Endothelial cell of umbilical vein (primary cell): ENCODE measurements around the gene ATP8A1. TPM values are rescaled to one million over a fixed set of nuclear protein-coding genes. Genes with fewer than 3 reads are reported as not detected.
"Not testable (repeated sequence)": the region's sequence is repeated elsewhere in the genome, so short reads cannot be mapped to it uniquely, and the experiment has no call there.

Experiments
- BruUV-seq: library from RNA; stranded (reverse); fragments of 400-500 nt; replicated peaks from 2 replicates; lab custom pipeline; 2021; lab: Mats Ljungman, UMichigan
- CTCF ChIA-PET: fragments of 300-600, 350-600 bp; sonication (Branson Sonifier 250); formaldehyde crosslinking; loops from one replicate; lab custom pipeline; 2021; ENCODE audit warnings: antibody characterized with exemption, inconsistent platforms; lab: Charles Lee
- POLR2A ChIA-PET: fragments of 300-600, 350-600 bp; sonication (Branson Sonifier 250); formaldehyde crosslinking; loops from one replicate; lab custom pipeline; 2021; ENCODE audit warnings: antibody characterized with exemption, inconsistent platforms; lab: Charles Lee
- DNase-seq: peaks from one replicate; pipeline ENCODE4 v3.0.0-alpha.2; 2011; ENCODE audit warnings: low read depth, low spot score
- FAIRE-seq: peaks from 2 replicates; lab custom pipeline; 2011; peaks lifted over from hg19 to GRCh38; lab: Jason Lieb, UNC
- H2AFZ ChIP-seq: 2 replicates; pipeline ENCODE4 v1.6.0; 2012; ENCODE audit warnings: low read depth, low read length, control low read depth, inconsistent platforms
- H3K27ac ChIP-seq: 2 replicates; pipeline ENCODE4 v1.5.1; 2011; ENCODE audit warnings: low read depth, mild to moderate bottlenecking, control low read depth, low read length, moderate library complexity; ENCODE audit not compliant: insufficient read depth
- H3K27me3 ChIP-seq, 2 experiments: 2 replicates each; pipeline versions ENCODE4 v1.6.0 to v1.6.1; 2011; ENCODE audit warnings: low read length in 2 of 2, mixed read lengths in 1 of 2; ENCODE audit not compliant: control insufficient read depth in 2 of 2, insufficient read depth in 2 of 2
- H3K36me3 ChIP-seq, 2 experiments: 2 replicates in 1 of 2; 3 replicates in 1 of 2; pipeline ENCODE4 v1.5.1; 2011; ENCODE audit warnings: low read length in 2 of 2, mild to moderate bottlenecking in 1 of 2, moderate library complexity in 1 of 2; ENCODE audit not compliant: control insufficient read depth in 2 of 2, insufficient read depth in 2 of 2; ENCODE audit errors: extremely low read depth in 1 of 2
- H3K4me1 ChIP-seq: 3 replicates; pipeline ENCODE4 v1.5.1; 2011; ENCODE audit warnings: mild to moderate bottlenecking, low read length; ENCODE audit not compliant: control insufficient read depth, insufficient read depth; ENCODE audit errors: extremely low read depth
- H3K4me2 ChIP-seq: 2 replicates; pipeline ENCODE4 v1.6.1; 2011; ENCODE audit warnings: low read length, control low read depth, mixed read lengths; ENCODE audit not compliant: insufficient read depth
- H3K4me3 ChIP-seq, 3 experiments: fragments of 200-600 bp in 1 of 3; sonication (generic), shearing (Covaris generic) in 1 of 3; replicated peaks in 1 of 3; 2 replicates each; pipeline ENCODE4 v1.5.1; 2011 to 2016; ENCODE audit warnings: control low read depth in 3 of 3, low read length in 3 of 3, mild to moderate bottlenecking in 2 of 3, inconsistent platforms in 1 of 3, low read depth in 1 of 3, moderate library complexity in 1 of 3; ENCODE audit not compliant: insufficient read depth in 1 of 3
- H3K79me2 ChIP-seq: 2 replicates; pipeline ENCODE4 v1.6.0; 2012; ENCODE audit warnings: low read length, inconsistent platforms; ENCODE audit not compliant: control insufficient read depth, insufficient read depth
- H3K9ac ChIP-seq: replicated peaks from 2 replicates; pipeline ENCODE3; 2011; ENCODE audit warnings: low read length, control low read depth; ENCODE audit not compliant: insufficient read depth; ENCODE audit errors: extremely low read depth
- H3K9me1 ChIP-seq: replicated peaks from 3 replicates; pipeline ENCODE4 v1.6.0; 2011; ENCODE audit warnings: mild to moderate bottlenecking, low read length; ENCODE audit not compliant: control insufficient read depth, insufficient read depth; ENCODE audit errors: extremely low read depth
- H3K9me3 ChIP-seq: replicated peaks from 2 replicates; pipeline ENCODE4 v1.5.1; 2012; ENCODE audit warnings: low read length, inconsistent platforms; ENCODE audit not compliant: control insufficient read depth, insufficient read depth
- H4K20me1 ChIP-seq: replicated peaks from 2 replicates; pipeline ENCODE3; 2011; ENCODE audit warnings: mild to moderate bottlenecking, low read length; ENCODE audit not compliant: control insufficient read depth, insufficient read depth; ENCODE audit errors: extremely low read depth
- EZH2 ChIP-seq: IDR thresholded peaks from 2 replicates; pipeline ENCODE4 v1.6.1; 2012; ENCODE audit warnings: borderline replicate concordance, low read depth, mild to moderate bottlenecking, moderate library complexity, low read length, inconsistent platforms; ENCODE audit not compliant: severe bottlenecking
- FOS ChIP-seq: IDR thresholded peaks from 2 replicates; pipeline ENCODE4 v1.6.1; 2011; ENCODE audit warnings: mild to moderate bottlenecking, low read length, moderate library complexity, borderline replicate concordance; ENCODE audit not compliant: insufficient read depth
- GATA2 ChIP-seq: IDR thresholded peaks from 2 replicates; pipeline ENCODE4 v1.7.0; 2011; ENCODE audit warnings: low read depth, mild to moderate bottlenecking, moderate library complexity, mixed read lengths, low read length; ENCODE audit not compliant: insufficient read length, insufficient read depth
- JUN ChIP-seq: IDR thresholded peaks from 2 replicates; pipeline ENCODE4 v1.6.1; 2011; ENCODE audit warnings: borderline replicate concordance, low read depth; ENCODE audit not compliant: insufficient read length, insufficient read depth
- MYC ChIP-seq: IDR thresholded peaks from one replicate; pipeline ENCODE4 v1.6.1; 2011; ENCODE audit warnings: mild to moderate bottlenecking, low read depth, low read length
- POLR2A ChIP-seq: IDR thresholded peaks from 2 replicates; pipeline ENCODE4 v1.6.1; 2012; ENCODE audit warnings: low read depth, mild to moderate bottlenecking, control low read depth, low read length
- POLR2AphosphoS5 ChIP-seq: IDR thresholded peaks from 2 replicates; pipeline ENCODE4 v1.6.1; 2012; ENCODE audit warnings: low read depth, mild to moderate bottlenecking, control low read depth, low read length, moderate library complexity; ENCODE audit not compliant: insufficient read depth
- dilution Hi-C: fragments of 300-500 bp; cut with MboI; formaldehyde crosslinking; loops from one replicate; pipeline ENCODE4 v1.15.0; 2019; ENCODE audit warnings: low sequenced_read_pairs; ENCODE audit not compliant: extremely low pct_ligation_motif_present
- intact Hi-C: fragments of 100-400 bp; cut with micrococcal nuclease; formaldehyde crosslinking; loops from one replicate; pipeline ENCODE4 v1.10.0; 2022
- polyA plus RNA-seq, 4 experiments: library from polyadenylated mRNA; depleted of rRNA in 3 of 4; stranded (reverse) in 3 of 4; unstranded in 1 of 4; fragments of >200 nt; gene quantifications; 2 replicates each; pipeline versions ENCODE4 v1.2.1 to v1.2.3, GENCODE V29; 2011 to 2012; ENCODE audit warnings: missing spikeins in 1 of 4
- total RNA-seq: library from RNA; stranded (reverse); gene quantifications from 2 replicates; pipeline ENCODE4 v1.2.3, GENCODE V29; 2021
- TF ChIP-seq, protein P1 (sequence below): IDR thresholded peaks from 2 replicates; pipeline ENCODE4 v1.6.1; 2011; ENCODE audit not compliant: insufficient read depth, insufficient read length
- TF ChIP-seq, protein P2 (sequence below), 2 donors: IDR thresholded peaks; 1 replicate in 1 of 2; 2 replicates in 1 of 2; pipeline ENCODE4 v1.5.1; 2011; ENCODE audit warnings: low read length in 2 of 2, mild to moderate bottlenecking in 2 of 2, moderate library complexity in 2 of 2, control low read depth in 1 of 2, inconsistent platforms in 1 of 2, low read depth in 1 of 2; ENCODE audit not compliant: insufficient read depth in 1 of 2; ENCODE audit errors: extremely low read depth in 1 of 2

ATP8A1 gene
- total and polyA plus RNA-seq, 2 donors (not counting 3 experiments of a cell fraction or from before 2014, with no cell fraction given): 0.97 to 11.5 TPM

DNA sequence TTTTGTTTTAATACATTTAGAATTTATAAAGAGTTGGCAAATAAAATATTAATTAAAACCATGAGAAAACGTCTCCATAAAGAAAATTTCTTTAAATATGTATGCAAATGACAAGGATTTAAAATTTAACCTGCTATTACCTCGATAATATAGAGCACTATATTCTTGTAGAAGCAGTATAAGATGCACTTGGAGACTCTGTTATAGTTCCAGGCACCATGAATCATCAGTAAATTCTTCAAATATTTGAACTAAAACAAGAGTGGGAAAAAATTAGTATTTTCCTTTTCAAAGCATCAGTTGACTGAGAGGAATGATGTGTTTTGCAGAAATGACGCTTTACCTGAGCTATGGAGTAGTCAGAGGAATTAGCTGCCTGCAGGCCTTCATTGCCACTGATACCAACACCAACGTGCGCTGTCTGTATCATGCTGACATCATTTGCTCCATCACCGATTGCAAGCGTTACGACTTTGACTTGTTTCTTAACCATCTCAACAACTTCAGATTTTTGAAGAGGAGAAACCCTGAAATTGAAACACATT, 192.3 kb downstream of the ATP8A1 start:
- BruUV-seq: no TSS peak
- FAIRE-seq: no peak
- H3K4me3 ChIP-seq: no peak overlapping the region
- H3K36me3 ChIP-seq: no peaks in the 10 kb centered on the region
- no peak for DNase-seq
- ChIA-PET CTCF (interaction anchor here (1.0 to 1.5 kb wide), 2 partner anchors 55 to 93 kb away, joined by 4 read pairs; no protein-coding TSS in a partner anchor), POLR2A (no interaction called here)
- H3K27me3 ChIP-seq: no peaks in the 10 kb centered on the region
- no peak overlapping the region for H2AFZ ChIP-seq
- dilution Hi-C loops (no loop called here), intact Hi-C loops (loop anchor here (5.0 kb wide), 1 partner anchor 92 kb away; no protein-coding TSS in a partner anchor)
- no peaks in the 10 kb centered on the region for H3K4me1 ChIP-seq
- H3K27ac ChIP-seq: no peak overlapping the region
- no peaks in the 10 kb centered on the region for H3K79me2 ChIP-seq
- TF ChIP-seq MYC (no peak), EZH2 (no peak), JUN (no peak), FOS (no peak), POLR2AphosphoS5 (no peak), GATA2 (no peak), POLR2A (no peak)
- TF ChIP-seq, protein P1, sequence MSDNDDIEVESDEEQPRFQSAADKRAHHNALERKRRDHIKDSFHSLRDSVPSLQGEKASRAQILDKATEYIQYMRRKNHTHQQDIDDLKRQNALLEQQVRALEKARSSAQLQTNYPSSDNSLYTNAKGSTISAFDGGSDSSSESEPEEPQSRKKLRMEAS: no peak
- TF ChIP-seq, protein P2, sequence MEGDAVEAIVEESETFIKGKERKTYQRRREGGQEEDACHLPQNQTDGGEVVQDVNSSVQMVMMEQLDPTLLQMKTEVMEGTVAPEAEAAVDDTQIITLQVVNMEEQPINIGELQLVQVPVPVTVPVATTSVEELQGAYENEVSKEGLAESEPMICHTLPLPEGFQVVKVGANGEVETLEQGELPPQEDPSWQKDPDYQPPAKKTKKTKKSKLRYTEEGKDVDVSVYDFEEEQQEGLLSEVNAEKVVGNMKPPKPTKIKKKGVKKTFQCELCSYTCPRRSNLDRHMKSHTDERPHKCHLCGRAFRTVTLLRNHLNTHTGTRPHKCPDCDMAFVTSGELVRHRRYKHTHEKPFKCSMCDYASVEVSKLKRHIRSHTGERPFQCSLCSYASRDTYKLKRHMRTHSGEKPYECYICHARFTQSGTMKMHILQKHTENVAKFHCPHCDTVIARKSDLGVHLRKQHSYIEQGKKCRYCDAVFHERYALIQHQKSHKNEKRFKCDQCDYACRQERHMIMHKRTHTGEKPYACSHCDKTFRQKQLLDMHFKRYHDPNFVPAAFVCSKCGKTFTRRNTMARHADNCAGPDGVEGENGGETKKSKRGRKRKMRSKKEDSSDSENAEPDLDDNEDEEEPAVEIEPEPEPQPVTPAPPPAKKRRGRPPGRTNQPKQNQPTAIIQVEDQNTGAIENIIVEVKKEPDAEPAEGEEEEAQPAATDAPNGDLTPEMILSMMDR (IDR thresholded peaks at IDR 0.05; ENCODE audit: extremely low read depth in 1 of 2, insufficient read depth in 1 of 2, low read depth in 1 of 2, low read length in 2 of 2): no peak
- no peak overlapping the region for H3K9ac ChIP-seq
- H3K9me3 ChIP-seq: no peaks in the 10 kb centered on the region
- H3K9me1 ChIP-seq: no peaks in the 10 kb centered on the region
- no peak overlapping the region for H3K4me2 ChIP-seq
- no peaks in the 10 kb centered on the region for H4K20me1 ChIP-seq

DNA sequence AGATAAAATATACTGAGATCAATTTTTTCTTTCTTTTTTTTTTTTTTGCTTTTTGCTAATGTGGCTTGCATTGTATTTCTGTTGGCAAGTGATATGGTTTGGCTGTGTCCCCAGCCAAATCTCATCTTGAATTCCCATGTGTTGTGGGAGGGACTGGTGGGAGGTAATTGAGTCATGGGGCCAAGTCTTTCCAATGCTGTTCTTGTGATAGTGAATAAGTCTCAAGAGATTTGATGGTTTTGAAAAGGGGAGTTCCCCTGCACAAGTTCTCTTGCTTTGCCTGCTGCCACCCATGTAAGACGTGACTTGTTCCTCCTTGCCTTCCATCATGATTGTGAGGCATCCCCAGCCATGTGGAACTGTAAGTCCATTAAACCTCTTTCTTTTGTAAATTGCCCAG, 195.7 kb downstream of the ATP8A1 start:
- H3K4me1 ChIP-seq, POLR2A ChIA-PET, H3K27ac ChIP-seq, FAIRE-seq, H3K9ac ChIP-seq, H4K20me1 ChIP-seq, H3K9me1 ChIP-seq, H2AFZ ChIP-seq, BruUV-seq, H3K4me2 ChIP-seq, H3K4me3 ChIP-seq, H3K27me3 ChIP-seq, H3K79me2 ChIP-seq, H3K36me3 ChIP-seq, H3K9me3 ChIP-seq, dilution Hi-C loops, DNase-seq: not testable (repeated sequence)
- intact Hi-C loops: loop anchor here (5.0 kb wide), 1 partner anchor 89 kb away; no protein-coding TSS in a partner anchor
- CTCF ChIA-PET: interaction anchor here (0.9 kb wide), 2 partner anchors 12 to 13 kb away, joined by 4 to 7 read pairs; no protein-coding TSS in a partner anchor
